ENCODE measurements around the gene TMEM245. TPM values are rescaled to one million over a fixed set of nuclear protein-coding genes. Genes with fewer than 3 reads are reported as not detected.
"Not testable (repeated sequence)": the region's sequence is repeated elsewhere in the genome, so short reads cannot be mapped to it uniquely, and the experiment has no call there.

The TMEM245 gene
- total RNA-seq, 1 experiment from 2014 or later, result 60.3 TPM

GRCh38 chr9:108972626-108973209 is 147.0 kb downstream of the TMEM245 start:
- no peaks in the 10 kb centered on the region for H3K4me1 ChIP-seq (replicated peaks; ENCODE audit: insufficient read depth)
- DNase-seq, result no peak
- H3K9me2 ChIP-seq (ENCODE audit: insufficient read depth), result no peaks in the 10 kb centered on the region; the same call in 1 of the 2 replicates
- H3K4me2 ChIP-seq, result no peak overlapping the region
- H3K27ac ChIP-seq, result no peak overlapping the region
- H3F3A ChIP-seq (ENCODE audit: insufficient read depth, low read depth), result no peaks in the 10 kb centered on the region
- BruUV-seq (replicated peaks), result no TSS peak
- H2AFZ ChIP-seq, result no peak overlapping the region
- CTCF ChIA-PET, result interaction anchor here (0.6 kb wide), 1 partner anchor 147 kb away, joined by 3 read pairs; no protein-coding TSS in a partner anchor
- no peaks in the 10 kb centered on the region for H3K79me2 ChIP-seq (ENCODE audit: low read depth)
- TF ChIP-seq, protein P1, sequence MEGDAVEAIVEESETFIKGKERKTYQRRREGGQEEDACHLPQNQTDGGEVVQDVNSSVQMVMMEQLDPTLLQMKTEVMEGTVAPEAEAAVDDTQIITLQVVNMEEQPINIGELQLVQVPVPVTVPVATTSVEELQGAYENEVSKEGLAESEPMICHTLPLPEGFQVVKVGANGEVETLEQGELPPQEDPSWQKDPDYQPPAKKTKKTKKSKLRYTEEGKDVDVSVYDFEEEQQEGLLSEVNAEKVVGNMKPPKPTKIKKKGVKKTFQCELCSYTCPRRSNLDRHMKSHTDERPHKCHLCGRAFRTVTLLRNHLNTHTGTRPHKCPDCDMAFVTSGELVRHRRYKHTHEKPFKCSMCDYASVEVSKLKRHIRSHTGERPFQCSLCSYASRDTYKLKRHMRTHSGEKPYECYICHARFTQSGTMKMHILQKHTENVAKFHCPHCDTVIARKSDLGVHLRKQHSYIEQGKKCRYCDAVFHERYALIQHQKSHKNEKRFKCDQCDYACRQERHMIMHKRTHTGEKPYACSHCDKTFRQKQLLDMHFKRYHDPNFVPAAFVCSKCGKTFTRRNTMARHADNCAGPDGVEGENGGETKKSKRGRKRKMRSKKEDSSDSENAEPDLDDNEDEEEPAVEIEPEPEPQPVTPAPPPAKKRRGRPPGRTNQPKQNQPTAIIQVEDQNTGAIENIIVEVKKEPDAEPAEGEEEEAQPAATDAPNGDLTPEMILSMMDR (conservative IDR thresholded peaks at IDR 0.05), result no peak
- no peak for TF ChIP-seq EZH2 (IDR thresholded peaks at IDR 0.05; ENCODE audit: low read depth)
- POLR2A ChIA-PET (ENCODE audit: unreplicated experiment), result interaction anchor here (0.9 kb wide), 1 partner anchor 39 kb away, joined by 6 read pairs; the partner anchor contains the start of genes ABITRAM and ELP1
- H4K20me1 ChIP-seq (ENCODE audit: insufficient read depth), result 0 out of 2 replicates have a peak, but pooled peaks cover 4% of the 10 kb centered on the region
- no peaks in the 10 kb centered on the region for H3K27me3 ChIP-seq (ENCODE audit: insufficient read depth, low read depth)
- peaks cover 12% of the 10 kb centered on the region for H3K36me3 ChIP-seq (ENCODE audit: low read depth)
- no peaks in the 10 kb centered on the region for H3K9me3 ChIP-seq (ENCODE audit: insufficient read depth, low read depth)
- H3K4me3 ChIP-seq, result no peak overlapping the region
- intact Hi-C loops (cut with micrococcal nuclease; ENCODE audit: unreplicated experiment), result no loop called here

DNA sequence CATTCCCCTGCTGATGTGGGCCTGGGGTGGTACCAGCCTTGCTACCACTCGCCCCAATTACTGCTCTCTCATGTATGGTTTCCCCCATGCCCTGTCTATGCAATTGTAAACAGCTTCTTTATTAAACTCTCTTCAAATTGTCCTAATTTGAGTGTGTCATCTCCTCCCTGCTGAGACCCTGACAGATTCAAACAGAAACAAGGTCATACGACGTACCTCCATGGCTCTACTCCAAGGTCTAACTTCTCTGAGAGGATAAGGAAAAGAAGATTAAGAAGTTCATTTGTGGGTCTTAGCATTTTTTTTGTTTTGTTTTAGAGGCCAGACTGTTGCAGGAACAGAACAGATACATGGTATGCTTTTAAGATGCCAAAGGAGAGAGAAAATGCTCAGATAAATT is 147.6 kb downstream of the TMEM245 start:
- no peaks in the 10 kb centered on the region for H3K27me3 ChIP-seq (ENCODE audit: insufficient read depth, low read depth)
- no peak for TF ChIP-seq EZH2 (IDR thresholded peaks at IDR 0.05; ENCODE audit: low read depth)
- TF ChIP-seq, protein P1 (conservative IDR thresholded peaks at IDR 0.05), result no peak
- H2AFZ ChIP-seq, result no peak overlapping the region
- no peaks in the 10 kb centered on the region for H3F3A ChIP-seq (ENCODE audit: insufficient read depth, low read depth)
- no peak overlapping the region for H3K4me3 ChIP-seq
- DNase-seq, result no peak
- H3K79me2 ChIP-seq (ENCODE audit: low read depth), result no peaks in the 10 kb centered on the region
- POLR2A ChIA-PET (ENCODE audit: unreplicated experiment), result interaction anchor here (0.9 kb wide), 1 partner anchor 38 kb away, joined by 6 read pairs; the partner anchor contains the start of genes ABITRAM and ELP1
- no peak overlapping the region for H3K27ac ChIP-seq
- peaks cover 9% of the 10 kb centered on the region for H3K36me3 ChIP-seq (ENCODE audit: low read depth)
- no TSS peak for BruUV-seq (replicated peaks)
- H3K4me2 ChIP-seq, result no peak overlapping the region
- no peaks in the 10 kb centered on the region; the same call in 1 of the 2 replicates for H3K9me2 ChIP-seq (ENCODE audit: insufficient read depth)
- H3K4me1 ChIP-seq (replicated peaks; ENCODE audit: insufficient read depth), result no peaks in the 10 kb centered on the region
- H4K20me1 ChIP-seq (ENCODE audit: insufficient read depth), result 0 out of 2 replicates have a peak, but pooled peaks cover 4% of the 10 kb centered on the region
- no peaks in the 10 kb centered on the region for H3K9me3 ChIP-seq (ENCODE audit: insufficient read depth, low read depth)
- CTCF ChIA-PET, result no interaction called here
- intact Hi-C loops (cut with micrococcal nuclease; ENCODE audit: unreplicated experiment), result no loop called here

DNA sequence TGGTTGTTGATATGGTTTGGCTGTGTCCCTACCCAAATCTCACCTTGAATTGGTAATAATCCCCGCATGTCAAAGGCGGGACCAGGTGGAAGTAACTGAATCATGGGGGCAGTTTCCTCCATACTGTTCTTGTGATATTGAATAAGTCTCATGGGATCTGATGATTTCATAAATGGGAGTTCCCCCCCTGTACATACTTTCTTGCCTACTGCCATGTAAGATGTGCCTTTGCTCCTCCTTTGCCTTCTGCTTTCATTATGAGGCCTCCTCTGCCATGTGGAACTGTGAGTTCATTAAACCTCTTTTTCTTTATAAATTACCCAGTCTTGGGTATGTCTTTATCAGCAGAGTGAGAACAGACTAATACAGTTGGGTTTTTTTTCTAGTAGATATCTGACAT is 148.4 kb downstream of the TMEM245 start:
- H3K9me2 ChIP-seq (ENCODE audit: insufficient read depth); H3K36me3 ChIP-seq (ENCODE audit: low read depth); H3K27ac ChIP-seq; H2AFZ ChIP-seq; H3K4me2 ChIP-seq; H3K79me2 ChIP-seq (ENCODE audit: low read depth); H3F3A ChIP-seq (ENCODE audit: insufficient read depth, low read depth); H3K4me3 ChIP-seq; H3K9me3 ChIP-seq (ENCODE audit: insufficient read depth, low read depth); CTCF ChIA-PET; POLR2A ChIA-PET (ENCODE audit: unreplicated experiment); H3K4me1 ChIP-seq (replicated peaks; ENCODE audit: insufficient read depth); DNase-seq; H4K20me1 ChIP-seq (ENCODE audit: insufficient read depth); BruUV-seq (replicated peaks); intact Hi-C loops (cut with micrococcal nuclease; ENCODE audit: unreplicated experiment); H3K27me3 ChIP-seq (ENCODE audit: insufficient read depth, low read depth): not testable (repeated sequence)

- no TSS peak for BruUV-seq (replicated peaks)
- H3K79me2 ChIP-seq (ENCODE audit: low read depth), result no peaks in the 10 kb centered on the region
- H3K4me2 ChIP-seq, result no peak overlapping the region
- H4K20me1 ChIP-seq (ENCODE audit: insufficient read depth), result no peaks in the 10 kb centered on the region
- H3K27ac ChIP-seq, result no peak overlapping the region
- H3K9me3 ChIP-seq (ENCODE audit: insufficient read depth, low read depth), result no peaks in the 10 kb centered on the region
- intact Hi-C loops (cut with micrococcal nuclease; ENCODE audit: unreplicated experiment), result no loop called here
- DNase-seq, result no peak
- TF ChIP-seq, protein P1 (conservative IDR thresholded peaks at IDR 0.05), result no peak
- TF ChIP-seq EZH2 (IDR thresholded peaks at IDR 0.05; ENCODE audit: low read depth), result no peak
- no peaks in the 10 kb centered on the region for H3K27me3 ChIP-seq (ENCODE audit: insufficient read depth, low read depth)
- H3K4me1 ChIP-seq (replicated peaks; ENCODE audit: insufficient read depth), result no peaks in the 10 kb centered on the region
- H3F3A ChIP-seq (ENCODE audit: insufficient read depth, low read depth), result peaks cover 8% of the 10 kb centered on the region; the same call in 1 of the 2 replicates
- CTCF ChIA-PET, result no interaction called here
- H3K4me3 ChIP-seq, result no peak overlapping the region
- H3K9me2 ChIP-seq (ENCODE audit: insufficient read depth), result no peaks in the 10 kb centered on the region
- POLR2A ChIA-PET (ENCODE audit: unreplicated experiment), result no interaction called here
- H3K36me3 ChIP-seq (ENCODE audit: low read depth), result peaks cover 18% of the 10 kb centered on the region; the same call in 1 of the 2 replicates
- no peak overlapping the region for H2AFZ ChIP-seq
These were observed 151.8 kb downstream of the TMEM245 start for GRCh38 chr9:108967916-108968315.

Data from PC-9 (cell line).